Loucy (cell line): ENCODE data around the gene HPSE2.

ENCODE experiments used
- H2AFZ ChIP-seq: fragments of 200-600 bp; sonication (generic); 2 replicates; pipeline ENCODE4 v1.6.0; 2016; ENCODE audit warnings: antibody characterized with exemption, mild to moderate bottlenecking, low read length, moderate library complexity
- H3F3A ChIP-seq: fragments of 200-600 bp; 2 replicates; pipeline ENCODE4 v1.6.0; 2016; ENCODE audit warnings: antibody characterized with exemption, low read depth, mild to moderate bottlenecking
- H3K27me3 ChIP-seq: fragments of 200-600 bp; sonication (generic); 2 replicates; pipeline ENCODE4 v1.6.1; 2014; ENCODE audit warnings: low read length, mild to moderate bottlenecking; ENCODE audit not compliant: insufficient read depth, poor library complexity, severe bottlenecking
- H3K36me3 ChIP-seq: fragments of 200-600 bp; sonication (generic); 2 replicates; pipeline ENCODE4 v1.6.1; 2016; ENCODE audit warnings: low read length; ENCODE audit not compliant: insufficient read depth
- H3K4me1 ChIP-seq: fragments of 200-600 bp; sonication (generic); 2 replicates; pipeline ENCODE4 v1.5.1; 2014; ENCODE audit warnings: low read length, mild to moderate bottlenecking; ENCODE audit not compliant: insufficient read depth, poor library complexity, severe bottlenecking
- H3K4me2 ChIP-seq: fragments of 200-600 bp; sonication (generic); 2 replicates; pipeline ENCODE4 v1.6.0; 2014; ENCODE audit warnings: antibody characterized with exemption, low read length, low read depth, mild to moderate bottlenecking; ENCODE audit not compliant: poor library complexity, severe bottlenecking
- H3K4me3 ChIP-seq: fragments of 200-600 bp; sonication (generic); 2 replicates; pipeline ENCODE4 v1.5.1; 2014; ENCODE audit warnings: low read length, mild to moderate bottlenecking, mixed read lengths; ENCODE audit not compliant: poor library complexity, severe bottlenecking
- H3K79me2 ChIP-seq: fragments of 200-600 bp; sonication (generic); 2 replicates; pipeline ENCODE4 v1.6.1; 2014; ENCODE audit warnings: low read length; ENCODE audit not compliant: insufficient read depth
- H3K9ac ChIP-seq: fragments of 200-600 bp; sonication (generic); 2 replicates; pipeline ENCODE4 v1.6.0; 2014; ENCODE audit warnings: mild to moderate bottlenecking, low read depth, low read length, moderate library complexity; ENCODE audit not compliant: poor library complexity, severe bottlenecking
- H3K9me2 ChIP-seq: fragments of 200-600 bp; sonication (generic); replicated peaks from 2 replicates; pipeline ENCODE4 v1.6.1; 2016; ENCODE audit warnings: low read depth, low read length, mixed read lengths
- H3K9me3 ChIP-seq: fragments of 200-600 bp; sonication (generic); 2 replicates; pipeline ENCODE4 v1.6.1; 2014; ENCODE audit warnings: mild to moderate bottlenecking, antibody characterized with exemption, low read length, low read depth; ENCODE audit not compliant: insufficient read depth
- H4K20me1 ChIP-seq: fragments of 200-600 bp; sonication (generic); 2 replicates; pipeline ENCODE4 v1.6.0; 2014; ENCODE audit warnings: antibody characterized with exemption, low read length, mild to moderate bottlenecking; ENCODE audit not compliant: insufficient read depth, poor library complexity, severe bottlenecking
- CTCF ChIP-seq: fragments of 200-600 bp; sonication (generic); conservative IDR thresholded peaks from 2 replicates; pipeline ENCODE4 v1.5.1; 2014; ENCODE audit warnings: mild to moderate bottlenecking, antibody characterized with exemption, low read length
- EZH2phosphoT487 ChIP-seq: fragments of 200-600 bp; IDR thresholded peaks from 2 replicates; pipeline ENCODE4 v1.6.1; 2018; ENCODE audit warnings: antibody characterized with exemption, mild to moderate bottlenecking, moderate library complexity, borderline replicate concordance

The HPSE2 gene

GRCh38 chr10:98417481-98417959, 818.1 kb downstream of the HPSE2 start:
- Histone ChIP-seq H3K9me3 (no peaks in the 10 kb centered on the region), H3K9ac (no peak overlapping the region), H3K36me3 (peaks cover 2% of the 10 kb centered on the region; the same call in 1 of the 2 replicates), H3K4me1 (peaks cover 11% of the 10 kb centered on the region), H3K4me2 (no peak overlapping the region), H3K9me2 (no peaks in the 10 kb centered on the region), H3K79me2 (peaks cover 11% of the 10 kb centered on the region), H3F3A (no peaks in the 10 kb centered on the region), H4K20me1 (no peaks in the 10 kb centered on the region), H3K27me3 (no peaks in the 10 kb centered on the region), H3K4me3 (no peak overlapping the region), H2AFZ (no peak overlapping the region)
- no peak for TF ChIP-seq CTCF
- TF ChIP-seq EZH2phosphoT487: no peak

GRCh38 chr10:98416606-98417388, 818.9 kb downstream of the HPSE2 start:
- H3K4me2 ChIP-seq: no peak overlapping the region

GRCh38 chr10:98415731-98416119, 819.9 kb downstream of the HPSE2 start:
- Histone ChIP-seq H2AFZ (0 out of 2 replicates have a peak overlapping the region, but pooled peaks have one; percentile 2), H3K9me2 (no peaks in the 10 kb centered on the region), H3F3A (no peaks in the 10 kb centered on the region), H3K9me3 (no peaks in the 10 kb centered on the region), H3K4me2 (peak overlapping the region; percentile 98), H3K9ac (peak overlapping the region; percentile 87), H3K4me3 (no peak overlapping the region), H3K4me1 (peaks cover 11% of the 10 kb centered on the region), H4K20me1 (no peaks in the 10 kb centered on the region), H3K36me3 (peaks cover 2% of the 10 kb centered on the region; the same call in 1 of the 2 replicates), H3K79me2 (peaks cover 11% of the 10 kb centered on the region), H3K27me3 (no peaks in the 10 kb centered on the region)
- TF ChIP-seq CTCF: no peak
- TF ChIP-seq EZH2phosphoT487: no peak

More at GRCh38 chr10:98416606-98417388, 818.9 kb downstream of the HPSE2 start:
- Histone ChIP-seq H3K36me3 (peaks cover 2% of the 10 kb centered on the region; the same call in 1 of the 2 replicates), H3K27me3 (no peaks in the 10 kb centered on the region), H3K79me2 (peaks cover 11% of the 10 kb centered on the region), H4K20me1 (no peaks in the 10 kb centered on the region), H3F3A (no peaks in the 10 kb centered on the region), H3K9ac (no peak overlapping the region), H3K9me3 (no peaks in the 10 kb centered on the region), H3K9me2 (no peaks in the 10 kb centered on the region), H2AFZ (no peak overlapping the region), H3K4me1 (peaks cover 11% of the 10 kb centered on the region), H3K4me3 (no peak overlapping the region)
- TF ChIP-seq EZH2phosphoT487 (no peak), CTCF (no peak)
